ENCODE results near the gene DCANP1.

Gene DCANP1

DNA sequence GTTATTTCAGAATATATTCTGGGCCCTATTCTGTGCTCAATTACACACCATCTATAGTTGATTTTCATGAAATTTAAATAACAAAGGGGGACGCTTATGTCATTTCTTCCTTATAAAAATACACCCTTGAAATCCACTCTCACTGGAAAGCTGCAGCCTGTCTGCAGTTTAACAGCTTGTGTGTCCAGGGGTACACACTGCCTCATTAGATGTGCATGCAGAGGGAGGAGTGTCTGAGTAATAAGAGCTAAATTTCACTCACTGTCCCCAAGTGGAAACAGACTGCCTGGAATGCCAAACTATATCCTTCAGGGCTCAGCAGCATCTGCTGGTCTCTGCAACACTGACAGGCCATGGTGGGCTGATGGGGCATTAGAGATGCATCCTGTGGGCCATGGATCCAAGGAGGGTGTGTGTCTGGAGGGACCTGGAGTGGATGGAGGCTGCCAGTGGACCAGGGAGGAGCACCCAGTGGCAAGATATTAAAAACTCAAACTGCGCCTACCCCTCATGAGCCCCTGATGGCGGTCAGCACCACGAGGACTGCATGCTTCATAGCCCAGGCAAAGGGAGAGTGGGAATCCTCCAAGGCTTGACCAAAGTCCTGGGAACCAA lies 20.8 kb upstream of the DCANP1 start:
- no peak overlapping the region for H2AFZ ChIP-seq (ENCODE audit: low read length)
- no peaks in the 10 kb centered on the region for H3K9me3 ChIP-seq (ENCODE audit: insufficient read depth, low read depth, low read length)
- no peak overlapping the region for H3K9ac ChIP-seq (ENCODE audit: low read depth, low read length, poor library complexity, severe bottlenecking)
- H3K4me3 ChIP-seq (ENCODE audit: low read length, poor library complexity, severe bottlenecking) = no peak overlapping the region
- TF ChIP-seq, protein P1, sequence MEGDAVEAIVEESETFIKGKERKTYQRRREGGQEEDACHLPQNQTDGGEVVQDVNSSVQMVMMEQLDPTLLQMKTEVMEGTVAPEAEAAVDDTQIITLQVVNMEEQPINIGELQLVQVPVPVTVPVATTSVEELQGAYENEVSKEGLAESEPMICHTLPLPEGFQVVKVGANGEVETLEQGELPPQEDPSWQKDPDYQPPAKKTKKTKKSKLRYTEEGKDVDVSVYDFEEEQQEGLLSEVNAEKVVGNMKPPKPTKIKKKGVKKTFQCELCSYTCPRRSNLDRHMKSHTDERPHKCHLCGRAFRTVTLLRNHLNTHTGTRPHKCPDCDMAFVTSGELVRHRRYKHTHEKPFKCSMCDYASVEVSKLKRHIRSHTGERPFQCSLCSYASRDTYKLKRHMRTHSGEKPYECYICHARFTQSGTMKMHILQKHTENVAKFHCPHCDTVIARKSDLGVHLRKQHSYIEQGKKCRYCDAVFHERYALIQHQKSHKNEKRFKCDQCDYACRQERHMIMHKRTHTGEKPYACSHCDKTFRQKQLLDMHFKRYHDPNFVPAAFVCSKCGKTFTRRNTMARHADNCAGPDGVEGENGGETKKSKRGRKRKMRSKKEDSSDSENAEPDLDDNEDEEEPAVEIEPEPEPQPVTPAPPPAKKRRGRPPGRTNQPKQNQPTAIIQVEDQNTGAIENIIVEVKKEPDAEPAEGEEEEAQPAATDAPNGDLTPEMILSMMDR (conservative IDR thresholded peaks at IDR 0.05; ENCODE audit: low read length) = no peak
- TF ChIP-seq EZH2phosphoT487 (IDR thresholded peaks at IDR 0.05; ENCODE audit: borderline replicate concordance) = no peak
- H4K20me1 ChIP-seq (ENCODE audit: insufficient read depth, low read length, poor library complexity, severe bottlenecking) = no peaks in the 10 kb centered on the region
- H3K36me3 ChIP-seq (ENCODE audit: insufficient read depth, low read length) = no peaks in the 10 kb centered on the region
- H3K4me2 ChIP-seq (ENCODE audit: low read depth, low read length, poor library complexity, severe bottlenecking) = no peak overlapping the region
- no peaks in the 10 kb centered on the region for H3K79me2 ChIP-seq (ENCODE audit: insufficient read depth, low read length)
- no peaks in the 10 kb centered on the region for H3K9me2 ChIP-seq (replicated peaks; ENCODE audit: low read depth, low read length)
- H3K4me1 ChIP-seq (ENCODE audit: insufficient read depth, low read length, poor library complexity, severe bottlenecking) = no peaks in the 10 kb centered on the region
- no peaks in the 10 kb centered on the region for H3F3A ChIP-seq (ENCODE audit: low read depth)
- H3K27me3 ChIP-seq (ENCODE audit: insufficient read depth, low read length, poor library complexity, severe bottlenecking) = no peaks in the 10 kb centered on the region

DNA sequence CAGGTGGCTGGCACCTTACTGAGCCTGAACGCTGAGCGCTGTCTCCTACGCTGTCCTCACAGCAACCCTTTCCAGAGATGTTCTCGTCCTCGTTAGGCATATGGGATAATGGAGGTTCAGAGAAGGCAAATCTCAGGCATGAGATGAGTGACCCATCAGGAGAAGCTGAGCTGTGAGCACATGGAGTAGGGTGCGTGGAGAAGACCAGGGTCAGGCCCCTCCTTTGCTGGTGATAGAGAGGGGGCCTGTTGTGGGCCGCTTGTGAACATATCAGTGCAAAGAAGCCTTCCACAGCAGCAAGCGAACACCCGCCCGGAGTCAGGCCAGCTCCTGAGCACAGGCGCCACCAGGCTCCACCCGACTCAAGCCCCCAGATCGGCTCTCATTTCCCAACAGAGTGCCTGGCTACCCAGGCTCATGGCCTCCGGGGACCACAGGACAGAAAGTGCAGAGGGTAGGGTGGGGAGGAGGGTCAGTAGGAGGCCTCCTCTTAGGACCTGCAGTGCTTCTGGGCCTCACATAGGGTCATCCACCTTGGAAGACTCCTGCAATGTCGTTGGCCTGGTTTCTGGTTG lies 20.0 kb upstream of the DCANP1 start:
- H4K20me1 ChIP-seq (ENCODE audit: insufficient read depth, low read length, poor library complexity, severe bottlenecking) = no peaks in the 10 kb centered on the region
- no peaks in the 10 kb centered on the region for H3K27me3 ChIP-seq (ENCODE audit: insufficient read depth, low read length, poor library complexity, severe bottlenecking)
- no peaks in the 10 kb centered on the region for H3K9me2 ChIP-seq (replicated peaks; ENCODE audit: low read depth, low read length)
- H3K4me3 ChIP-seq (ENCODE audit: low read length, poor library complexity, severe bottlenecking) = no peak overlapping the region
- no peak overlapping the region for H2AFZ ChIP-seq (ENCODE audit: low read length)
- H3K36me3 ChIP-seq (ENCODE audit: insufficient read depth, low read length) = no peaks in the 10 kb centered on the region
- no peak overlapping the region for H3K4me2 ChIP-seq (ENCODE audit: low read depth, low read length, poor library complexity, severe bottlenecking)
- H3K79me2 ChIP-seq (ENCODE audit: insufficient read depth, low read length) = no peaks in the 10 kb centered on the region
- no peaks in the 10 kb centered on the region for H3K9me3 ChIP-seq (ENCODE audit: insufficient read depth, low read depth, low read length)
- no peak overlapping the region for H3K9ac ChIP-seq (ENCODE audit: low read depth, low read length, poor library complexity, severe bottlenecking)
- TF ChIP-seq EZH2phosphoT487 (IDR thresholded peaks at IDR 0.05; ENCODE audit: borderline replicate concordance) = no peak
- TF ChIP-seq, protein P1 (conservative IDR thresholded peaks at IDR 0.05; ENCODE audit: low read length) = no peak
- no peaks in the 10 kb centered on the region for H3F3A ChIP-seq (ENCODE audit: low read depth)
- no peaks in the 10 kb centered on the region for H3K4me1 ChIP-seq (ENCODE audit: insufficient read depth, low read length, poor library complexity, severe bottlenecking)

DNA sequence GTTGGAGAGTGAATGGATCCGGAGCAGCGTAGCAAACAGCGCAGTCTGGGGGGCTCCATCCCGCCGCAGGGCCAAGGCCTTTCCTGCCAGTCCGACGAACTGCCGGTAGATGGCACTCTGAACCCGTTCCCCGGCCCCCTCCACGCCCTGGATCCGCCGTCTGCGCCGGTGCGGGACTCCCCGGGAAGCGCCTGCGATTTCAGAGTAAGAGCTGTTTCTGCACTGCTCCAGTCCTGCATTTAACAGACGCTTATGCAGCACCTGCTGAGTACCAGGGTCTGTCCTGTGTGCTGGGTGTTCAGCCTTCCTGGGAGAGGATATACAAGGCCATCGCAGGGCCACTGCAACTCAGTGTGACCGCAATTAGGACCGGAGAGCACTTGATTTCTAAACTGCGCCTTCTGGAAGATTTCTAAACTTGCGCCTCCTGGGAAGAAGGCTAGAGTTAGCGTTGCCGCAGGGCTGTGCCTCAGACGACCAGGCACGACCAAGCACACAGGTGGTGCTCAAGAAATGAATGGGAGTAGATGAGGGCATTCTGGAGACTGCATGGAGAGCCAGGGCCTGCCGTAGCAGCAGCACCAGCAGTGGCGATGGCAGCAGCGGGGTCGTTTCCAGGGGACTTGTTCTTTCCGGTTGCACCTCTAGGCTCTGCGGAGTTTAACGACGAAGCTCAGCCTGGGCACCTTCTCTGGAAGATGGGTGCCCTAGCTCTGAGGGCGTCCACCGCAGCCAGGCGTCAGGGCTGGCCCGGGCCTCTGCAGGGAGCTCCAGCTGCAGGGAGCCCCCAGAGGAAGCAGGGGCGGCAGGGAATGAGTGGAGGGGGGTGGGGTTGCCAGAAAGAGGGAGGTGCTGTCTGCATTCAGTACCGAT lies 19.3 kb upstream of the DCANP1 start:
- Histone ChIP-seq H2AFZ (ENCODE audit: low read length) (peak overlapping the region; percentile 71), H3K9ac (ENCODE audit: low read depth, low read length, poor library complexity, severe bottlenecking) (no peak overlapping the region), H3K9me3 (ENCODE audit: insufficient read depth, low read depth, low read length) (no peaks in the 10 kb centered on the region)

More for the DNA sequence above, 19.3 kb upstream of the DCANP1 start:
- Histone ChIP-seq H3K79me2 (ENCODE audit: insufficient read depth, low read length) (no peaks in the 10 kb centered on the region), H3K4me3 (ENCODE audit: low read length, poor library complexity, severe bottlenecking) (no peak overlapping the region), H3K4me1 (ENCODE audit: insufficient read depth, low read length, poor library complexity, severe bottlenecking) (no peaks in the 10 kb centered on the region), H3F3A (ENCODE audit: low read depth) (no peaks in the 10 kb centered on the region), H3K36me3 (ENCODE audit: insufficient read depth, low read length) (no peaks in the 10 kb centered on the region), H3K27me3 (ENCODE audit: insufficient read depth, low read length, poor library complexity, severe bottlenecking) (no peaks in the 10 kb centered on the region), H4K20me1 (ENCODE audit: insufficient read depth, low read length, poor library complexity, severe bottlenecking) (no peaks in the 10 kb centered on the region), H3K9me2 (replicated peaks; ENCODE audit: low read depth, low read length) (no peaks in the 10 kb centered on the region), H3K4me2 (ENCODE audit: low read depth, low read length, poor library complexity, severe bottlenecking) (peak overlapping the region; percentile 31)
- TF ChIP-seq, protein P1 (conservative IDR thresholded peaks at IDR 0.05; ENCODE audit: low read length) = peak; percentile 89
- no peak for TF ChIP-seq EZH2phosphoT487 (IDR thresholded peaks at IDR 0.05; ENCODE audit: borderline replicate concordance)

All from Loucy (cell line).